H4 (cell line): ENCODE data around the gene PTPN22. TPM values are rescaled to one million over a fixed set of nuclear protein-coding genes. Genes with fewer than 3 reads are reported as not detected.
A peak's percentile ranks its signal among the peaks of the same experiment; 100 is the strongest.
"Not testable (repeated sequence)": the region's sequence is repeated elsewhere in the genome, so short reads cannot be mapped to it uniquely, and the experiment has no call there.

Source experiments
- DNase-seq: peaks from one replicate; pipeline ENCODE4 v3.0.0-alpha.2; 2015; ENCODE audit warnings: low spot score
- total RNA-seq: library from RNA; depleted of rRNA; stranded (reverse); fragments of >200 nt; shearing (Covaris generic); gene quantifications from 2 replicates; pipeline ENCODE4 v1.2.3, GENCODE V29; 2014

Gene PTPN22
- total RNA-seq, 1 experiment from 2014 or later: 0.62 TPM

- not testable (repeated sequence) for DNase-seq
Observed at GRCh38 chr1:113852694-113853093, 18.8 kb downstream of the PTPN22 start.

DNA sequence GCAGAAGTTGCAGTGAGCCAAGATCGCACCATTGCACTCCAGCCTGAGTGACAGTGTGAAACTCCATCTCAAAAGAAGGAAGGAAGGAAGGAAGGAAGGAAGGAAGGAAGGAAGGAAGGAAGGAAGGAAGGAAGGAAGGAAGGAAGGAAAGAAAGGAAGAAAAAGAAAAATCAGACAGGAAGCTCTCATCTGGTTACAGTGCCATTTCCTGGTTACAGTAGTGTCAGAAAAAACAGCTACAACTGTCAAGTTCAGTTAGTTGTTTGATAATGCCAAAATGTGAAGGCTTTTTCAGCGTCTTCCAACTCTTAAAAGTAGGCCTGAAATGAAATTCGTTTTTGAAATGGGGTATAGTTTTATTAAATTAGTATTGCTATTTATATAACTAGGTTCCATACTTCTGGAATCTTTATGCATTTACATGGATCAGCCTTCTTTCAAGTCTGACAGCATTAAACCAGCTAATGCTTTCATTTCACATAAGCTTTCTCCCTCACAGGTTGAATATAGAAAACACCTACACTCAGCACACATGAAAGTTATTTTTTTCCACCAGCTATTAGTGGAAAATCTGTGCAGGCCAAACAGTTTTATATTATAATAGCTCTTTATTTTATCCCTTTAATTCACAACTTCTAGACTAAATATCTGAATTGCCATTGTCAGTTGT is 21.2 kb downstream of the PTPN22 start:
- no peak for DNase-seq

- DNase-seq: no peak
Observed at GRCh38 chr1:113849072-113849471, 22.4 kb downstream of the PTPN22 start.

GRCh38 chr1:113846391-113847035 is 25.0 kb downstream of the PTPN22 start:
- DNase-seq: no peak

GRCh38 chr1:113836534-113836933 is 35.0 kb downstream of the PTPN22 start:
- DNase-seq: no peak

GRCh38 chr1:113835686-113836290 is 35.7 kb downstream of the PTPN22 start:
- no peak for DNase-seq

- no peak for DNase-seq
Observed at GRCh38 chr1:113834716-113835115, 36.8 kb downstream of the PTPN22 start.

DNA sequence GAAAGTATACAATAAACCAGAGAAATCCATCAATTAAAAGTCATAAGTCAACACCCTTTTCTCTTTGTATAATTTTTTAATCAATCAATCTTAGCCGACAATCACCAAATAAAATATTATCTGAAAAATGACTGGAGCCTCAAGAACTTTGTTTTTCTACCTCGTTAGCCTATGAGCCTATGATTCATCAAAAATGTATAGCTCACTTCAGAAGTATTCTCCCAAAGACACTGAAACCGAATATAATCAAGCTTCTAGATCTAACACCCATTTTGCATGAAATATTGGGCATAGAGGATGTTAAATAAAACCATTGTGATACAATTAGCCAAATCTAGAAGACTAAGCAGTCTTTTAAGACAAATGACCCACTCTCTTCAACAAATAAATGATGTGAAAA is 41.5 kb downstream of the PTPN22 start:
- DNase-seq: no peak

DNA sequence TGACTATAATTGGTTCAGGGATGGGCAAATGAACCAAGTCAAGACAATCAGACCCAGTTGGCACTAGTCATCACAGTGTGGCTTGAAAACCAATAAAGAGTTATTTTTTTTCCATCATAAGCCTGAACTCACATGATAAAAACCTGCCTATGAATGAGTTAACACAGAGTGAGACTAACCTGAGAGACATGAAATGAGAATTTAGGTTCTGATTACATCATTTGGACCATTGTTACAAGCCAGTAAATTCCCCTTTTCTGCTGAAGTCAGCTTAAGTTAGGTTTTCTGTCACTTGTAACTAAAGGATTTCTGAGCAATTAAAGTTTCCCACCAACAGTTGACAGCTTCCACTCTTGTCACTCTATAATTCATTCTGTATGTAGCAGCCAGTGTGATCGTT is 49.6 kb downstream of the PTPN22 start:
- no peak for DNase-seq

- DNase-seq: no peak
Observed at GRCh38 chr1:113818578-113818977, 52.9 kb downstream of the PTPN22 start.

GRCh38 chr1:113813218-113813617 is 58.3 kb downstream of the PTPN22 start:
- DNase-seq: no peak

- DNase-seq: no peak
Observed at GRCh38 chr1:113812661-113813135, 58.8 kb downstream of the PTPN22 start.

DNA sequence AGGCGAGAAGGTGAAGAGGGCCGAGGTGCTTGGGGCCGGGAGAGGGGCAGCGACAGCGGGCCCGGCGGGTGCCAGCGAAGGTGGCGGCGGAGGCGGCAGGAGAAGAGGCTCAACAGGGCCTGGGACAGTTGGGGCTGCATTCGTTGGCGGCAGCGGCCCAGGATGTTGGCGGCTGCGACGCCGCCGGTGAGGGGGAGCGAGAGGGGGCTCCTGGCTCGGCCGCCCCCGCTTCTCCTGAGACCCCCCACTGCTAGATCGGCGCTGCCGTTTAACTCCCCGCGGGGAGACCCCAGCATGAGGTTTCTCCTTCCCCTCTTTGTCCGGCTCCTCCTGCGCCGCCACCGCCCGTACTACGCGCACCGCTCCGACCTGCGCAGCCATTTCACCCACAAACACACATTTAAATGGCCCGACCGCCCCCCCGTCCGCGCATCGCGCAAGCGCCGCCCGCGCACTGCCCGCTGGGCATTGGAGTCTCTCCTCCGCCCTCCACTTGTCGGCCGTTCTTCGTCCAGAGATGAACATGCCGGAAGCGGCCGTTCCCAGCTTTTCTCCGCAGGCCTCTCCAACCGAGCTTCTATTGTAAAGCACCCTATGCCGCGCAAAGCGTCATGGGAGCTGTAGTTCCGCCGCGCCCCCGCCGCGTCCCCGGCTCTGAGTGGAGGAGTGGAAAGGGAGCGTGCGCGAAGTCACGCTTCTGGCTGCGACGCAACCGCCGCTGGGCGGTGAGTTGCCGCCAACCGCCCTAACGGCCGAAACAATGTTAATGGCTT is 59.4 kb downstream of the PTPN22 start, which contains the start of gene RSBN1:
RSBN1 (minus strand) TSS at position 589 of the 773 bp plus-strand sequence; CDS start at position 525, 64 bp downstream.
- peak; percentile 95 for DNase-seq

- peak; percentile 4 for DNase-seq
Observed at GRCh38 chr1:113811156-113811887, 60.2 kb downstream of the PTPN22 start.

DNA sequence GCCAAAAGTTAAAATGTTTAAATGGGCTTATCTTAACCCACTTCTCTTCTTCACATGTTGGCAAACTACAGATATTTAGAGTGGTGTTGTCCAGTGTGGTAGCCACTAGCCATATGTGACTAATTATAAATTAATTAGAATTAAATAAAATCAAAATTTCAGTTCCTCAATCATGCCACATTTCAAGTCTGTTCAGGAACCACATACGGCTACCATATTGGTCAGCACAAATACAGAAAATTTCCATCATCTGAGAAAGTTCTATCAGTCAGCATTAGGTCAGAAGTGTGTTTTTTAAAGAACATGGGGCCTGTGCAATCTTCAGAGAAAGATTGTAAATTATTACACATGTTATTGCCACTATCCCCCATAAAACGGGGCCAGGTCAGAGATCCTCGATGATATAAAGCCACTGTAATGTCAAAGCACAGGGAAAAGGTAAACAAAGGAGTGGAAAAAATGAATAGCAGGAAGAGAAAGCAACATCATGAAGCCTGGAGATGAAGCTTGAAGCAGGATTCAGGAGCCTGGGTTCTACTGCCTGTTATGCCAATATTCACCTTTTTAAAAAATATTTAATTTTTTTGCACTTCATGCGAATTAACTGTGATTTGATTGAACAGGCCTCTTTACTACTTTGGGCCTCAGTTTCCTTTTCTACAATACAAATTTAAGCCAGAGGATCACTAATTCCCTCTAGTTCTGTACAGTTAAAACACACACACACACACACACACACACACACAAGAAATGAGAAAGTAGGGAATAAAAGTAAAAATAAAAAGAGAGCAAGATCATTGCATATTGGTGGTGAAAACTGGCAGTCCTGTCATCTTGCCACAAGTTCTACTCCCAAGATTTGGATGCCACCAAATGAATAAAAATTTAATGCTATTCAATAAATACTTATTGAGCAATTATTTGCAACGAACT is 61.6 kb downstream of the PTPN22 start:
- DNase-seq: peak; percentile 6

DNA sequence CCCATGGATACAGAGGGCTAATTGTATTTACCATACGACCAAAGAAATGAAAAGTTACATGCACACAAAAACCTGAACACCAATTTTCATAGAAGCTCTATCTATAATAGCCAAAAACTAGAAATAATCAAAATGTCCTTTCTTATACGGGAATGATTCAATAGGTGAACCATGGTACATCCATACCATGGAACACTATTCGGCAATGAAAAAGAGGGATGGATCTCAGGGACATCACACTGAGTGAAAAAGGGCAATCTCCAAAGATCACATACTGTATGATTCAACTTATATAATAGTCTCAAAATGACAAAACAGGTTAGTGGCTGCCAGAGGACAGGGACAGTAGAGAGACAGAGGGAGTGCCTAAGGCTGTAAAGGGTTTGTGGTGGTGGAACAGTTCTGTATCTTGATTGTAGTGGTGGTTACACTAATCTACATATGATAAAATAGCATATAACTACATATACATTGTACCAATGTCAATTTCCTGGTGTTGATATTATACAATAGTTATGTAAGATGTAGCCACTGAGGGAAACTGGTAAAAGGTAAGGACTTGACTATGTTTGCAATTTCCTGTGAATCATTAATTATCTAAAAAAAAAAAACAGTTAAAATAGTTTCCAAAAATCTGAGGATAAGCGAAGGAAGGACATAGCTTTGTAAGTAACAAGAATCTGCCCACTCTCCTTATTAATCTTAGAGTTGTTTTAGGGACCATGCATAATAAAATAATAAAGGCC is 62.9 kb downstream of the PTPN22 start:
- no peak for DNase-seq

DNA sequence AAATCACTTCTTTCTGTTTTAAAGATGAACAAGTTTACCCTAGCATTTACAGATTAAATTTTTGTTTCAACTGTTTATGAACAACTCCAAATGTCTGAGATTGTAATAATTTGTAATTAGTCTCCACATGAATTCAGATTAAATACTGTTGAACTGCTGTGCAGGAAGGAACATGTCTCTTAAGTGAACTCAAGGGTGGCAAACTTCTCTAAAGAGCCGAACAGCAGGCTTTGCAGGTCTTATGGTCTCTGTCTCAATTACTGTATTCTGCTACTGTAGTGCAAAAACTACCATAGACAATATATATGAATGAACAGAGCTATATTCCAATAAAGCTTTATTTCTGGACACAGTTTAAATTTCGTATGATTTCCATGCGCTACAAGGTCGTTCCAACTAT is 65.9 kb downstream of the PTPN22 start:
- DNase-seq: no peak

DNA sequence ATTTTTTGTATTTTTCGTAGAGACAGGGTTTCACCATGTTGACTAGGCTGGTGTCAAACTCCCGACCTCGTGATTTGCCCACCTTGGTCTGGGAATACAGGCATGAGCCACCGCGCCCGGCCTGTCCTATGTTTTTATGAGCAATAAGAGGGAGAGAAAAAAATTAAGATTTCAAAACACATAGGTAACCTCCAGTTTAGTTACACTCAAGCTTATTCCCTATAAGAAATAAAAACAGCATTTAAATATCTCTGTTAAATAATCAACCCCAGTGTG is 66.3 kb downstream of the PTPN22 start:
- no peak for DNase-seq

DNA sequence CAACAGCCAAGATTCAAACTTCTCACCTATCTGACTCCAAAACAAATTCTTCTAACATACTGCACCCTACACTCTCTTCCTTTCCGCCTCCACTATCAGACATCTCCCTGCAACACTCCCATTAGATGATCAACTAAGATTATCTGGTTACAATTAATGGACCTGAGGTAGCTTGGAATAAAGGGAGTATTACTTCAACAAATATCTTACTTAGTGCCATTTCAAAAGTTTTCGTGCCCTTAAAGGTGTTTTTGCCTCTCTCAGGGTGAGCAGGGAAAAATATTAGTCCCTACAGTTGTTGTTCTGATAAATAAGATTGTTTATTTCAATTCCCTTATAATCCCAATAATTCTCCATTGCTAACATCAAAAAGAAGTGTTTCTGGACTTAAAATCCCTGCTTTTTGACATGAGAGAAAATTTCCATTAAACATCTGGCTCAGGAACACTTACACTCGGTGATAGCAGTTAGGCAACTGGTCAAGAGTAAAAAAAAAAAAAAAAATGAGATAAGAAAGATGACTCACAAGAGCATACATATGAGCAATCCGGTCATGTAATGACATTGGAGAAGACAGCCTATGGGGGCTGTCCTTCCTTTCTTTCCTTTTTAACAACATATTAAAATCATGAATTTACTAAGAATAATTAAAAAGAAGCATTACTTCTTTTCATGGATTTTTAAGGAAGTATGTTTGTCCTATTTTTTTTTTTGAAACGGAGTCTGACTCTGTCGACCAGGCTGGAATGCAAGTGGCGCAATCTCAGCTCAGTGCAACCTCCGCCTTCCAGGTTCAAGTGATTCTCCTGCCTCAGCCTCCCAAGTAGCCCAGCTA is 66.9 kb downstream of the PTPN22 start:
- peak; percentile 29 for DNase-seq
